ENCODE measurements around the gene ZNF367.

ZNF367 gene

DNA sequence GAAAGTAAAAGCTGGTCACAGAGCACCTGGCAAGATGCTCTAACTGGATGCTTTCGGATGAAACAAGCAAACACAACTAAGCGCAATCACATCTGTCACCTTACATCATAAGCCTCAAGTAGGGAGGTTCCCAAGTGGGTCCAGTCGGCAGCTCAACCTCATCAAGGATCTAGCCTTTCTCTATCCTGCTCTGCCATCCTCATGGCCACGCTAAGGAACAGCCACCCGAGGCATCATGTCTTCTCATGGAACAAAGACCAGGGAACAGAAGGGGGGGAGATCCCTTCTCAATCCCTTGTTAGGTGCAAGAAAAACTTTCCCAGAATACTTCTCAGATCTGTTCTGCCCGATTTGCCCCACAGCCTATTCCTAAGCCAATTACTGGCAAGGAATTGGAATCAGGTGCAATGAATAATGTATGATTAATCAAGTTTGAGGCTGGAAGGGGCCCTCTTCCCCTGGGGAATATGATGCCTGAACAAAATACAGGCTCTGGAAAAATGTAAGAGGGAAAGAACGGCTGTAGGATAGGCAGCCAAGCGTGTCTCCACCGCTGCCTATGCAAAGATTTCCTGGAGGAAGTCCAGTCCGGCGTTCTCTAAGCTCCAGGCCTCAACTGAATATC, 30.5 kb upstream of the ZNF367 start:
- Mint-ChIP-seq H3K4me1 (ENCODE audit: low read depth) (peaks cover 28% of the 10 kb centered on the region), H3K27ac (no peak overlapping the region), H3K27me3 (peaks cover 11% of the 10 kb centered on the region), H3K4me3 (no peak overlapping the region), H3K36me3 (ENCODE audit: low read depth) (no peaks in the 10 kb centered on the region), H3K9me3 (no peaks in the 10 kb centered on the region)

DNA sequence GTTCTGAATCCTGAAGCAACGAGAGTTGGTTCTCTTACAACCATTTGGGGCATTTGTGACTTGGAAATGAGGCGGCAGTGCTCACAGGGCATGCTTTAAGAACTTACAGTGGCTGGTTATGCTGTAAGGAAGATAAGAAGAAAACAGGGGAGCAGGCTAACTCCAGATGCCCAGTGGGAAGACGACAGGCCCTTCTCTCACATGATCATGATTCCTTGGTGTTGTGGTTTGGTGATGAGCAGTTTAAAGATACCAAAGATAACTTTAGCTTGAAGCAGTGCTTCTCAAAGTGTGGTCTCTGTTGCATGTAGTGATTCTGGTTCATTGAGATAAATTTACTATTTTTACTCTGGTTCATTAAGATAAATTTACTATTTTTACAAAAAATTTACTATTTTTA, 29.2 kb upstream of the ZNF367 start:
- H3K9me3 Mint-ChIP-seq = no peaks in the 10 kb centered on the region
- peaks cover 11% of the 10 kb centered on the region for H3K27me3 Mint-ChIP-seq
- H3K27ac Mint-ChIP-seq = no peak overlapping the region
- H3K4me1 Mint-ChIP-seq (ENCODE audit: low read depth) = peaks cover 20% of the 10 kb centered on the region
- no peaks in the 10 kb centered on the region for H3K36me3 Mint-ChIP-seq (ENCODE audit: low read depth)
- no peak overlapping the region for H3K4me3 Mint-ChIP-seq

DNA sequence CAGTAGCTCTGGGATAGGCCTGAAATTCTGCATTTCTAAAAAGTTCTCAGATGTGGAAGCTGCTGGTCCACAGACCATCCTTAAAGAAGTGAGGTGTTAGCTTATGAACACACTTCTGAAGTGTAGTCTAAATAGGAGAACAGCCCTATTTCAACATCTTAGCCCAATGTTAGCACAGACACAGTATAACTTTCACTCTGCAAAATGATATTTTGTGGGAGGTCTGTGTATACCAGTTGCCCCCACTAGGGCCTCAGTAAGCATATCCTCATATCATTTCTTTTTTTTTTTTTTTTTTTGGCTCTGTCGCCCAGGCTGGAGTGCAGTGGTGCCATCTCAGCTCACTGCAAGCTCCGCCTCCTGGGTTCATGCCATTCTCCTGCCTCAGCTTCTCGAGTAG, 24.3 kb upstream of the ZNF367 start:
- H3K27ac Mint-ChIP-seq = no peak overlapping the region
- no peaks in the 10 kb centered on the region for H3K9me3 Mint-ChIP-seq

DNA sequence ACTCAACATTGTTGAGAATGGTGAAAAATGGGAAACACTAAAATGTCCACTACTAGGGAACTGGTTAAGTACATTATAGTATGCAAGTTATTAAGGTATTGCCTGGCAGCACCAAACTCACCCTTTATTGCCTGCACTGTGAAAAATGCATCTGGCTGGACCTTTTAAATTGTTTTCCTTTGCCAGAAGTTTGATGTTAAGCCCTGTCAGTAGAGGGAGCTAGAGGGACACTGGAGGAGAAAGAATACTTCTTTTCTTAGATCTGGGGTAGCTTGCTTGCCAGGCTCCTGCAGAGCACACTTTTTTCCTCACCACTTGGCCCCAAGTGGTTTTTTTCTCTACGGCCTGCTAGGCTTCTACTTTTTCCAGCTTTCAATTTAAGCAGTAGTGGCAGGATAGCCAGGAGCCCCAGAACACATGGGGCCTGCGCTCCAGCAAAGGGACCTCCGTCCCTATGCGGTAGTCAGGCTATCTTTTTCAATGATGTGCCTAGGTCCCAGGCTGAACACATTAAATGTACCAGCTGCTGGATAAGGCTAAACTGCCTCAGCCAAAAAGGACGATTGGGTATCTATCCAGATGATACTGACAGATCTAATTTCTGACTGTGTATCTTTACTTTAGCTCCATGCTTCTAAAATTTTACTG, 23.8 kb upstream of the ZNF367 start:
- no peaks in the 10 kb centered on the region for H3K9me3 Mint-ChIP-seq
- H3K36me3 Mint-ChIP-seq (ENCODE audit: low read depth) = no peaks in the 10 kb centered on the region
- no peak overlapping the region for H3K27ac Mint-ChIP-seq
- no peak overlapping the region for H3K4me3 Mint-ChIP-seq
- H3K27me3 Mint-ChIP-seq = no peaks in the 10 kb centered on the region
- H3K4me1 Mint-ChIP-seq (ENCODE audit: low read depth) = no peaks in the 10 kb centered on the region

More for the DNA sequence above, 24.3 kb upstream of the ZNF367 start:
- no peaks in the 10 kb centered on the region for H3K36me3 Mint-ChIP-seq (ENCODE audit: low read depth)
- peaks cover 3% of the 10 kb centered on the region for H3K4me1 Mint-ChIP-seq (ENCODE audit: low read depth)
- no peak overlapping the region for H3K4me3 Mint-ChIP-seq
- no peaks in the 10 kb centered on the region for H3K27me3 Mint-ChIP-seq

DNA sequence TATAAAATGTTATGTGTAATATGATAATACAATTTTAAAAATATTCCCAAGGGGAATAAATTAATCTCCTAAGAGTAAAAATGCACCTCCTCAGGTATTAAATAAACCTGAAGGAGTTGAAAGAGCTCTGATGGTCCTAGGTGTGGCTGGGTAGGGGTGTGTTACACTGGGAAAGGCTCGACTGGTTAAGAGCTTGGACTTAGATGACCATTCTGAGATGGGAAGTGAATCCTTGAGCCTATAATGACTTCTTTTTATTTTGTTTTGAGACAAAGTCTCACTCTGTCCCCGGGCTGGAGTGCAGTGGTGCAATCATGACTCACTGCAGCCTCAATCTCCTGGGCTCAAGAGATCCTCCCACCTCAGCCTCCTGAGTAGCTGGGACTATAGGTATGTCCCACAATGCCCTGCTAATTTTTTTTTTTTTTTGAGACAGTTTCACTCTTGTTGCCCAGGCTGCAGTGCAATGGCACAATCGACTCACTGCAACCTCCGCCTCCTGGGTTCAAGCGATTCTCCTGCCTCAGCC, 22.6 kb upstream of the ZNF367 start:
- peaks cover 8% of the 10 kb centered on the region for H3K4me1 Mint-ChIP-seq (ENCODE audit: low read depth)
- no peaks in the 10 kb centered on the region for H3K36me3 Mint-ChIP-seq (ENCODE audit: low read depth)
- no peak overlapping the region for H3K4me3 Mint-ChIP-seq
- H3K9me3 Mint-ChIP-seq = no peaks in the 10 kb centered on the region
- H3K27ac Mint-ChIP-seq = no peak overlapping the region
- H3K27me3 Mint-ChIP-seq = no peaks in the 10 kb centered on the region

DNA sequence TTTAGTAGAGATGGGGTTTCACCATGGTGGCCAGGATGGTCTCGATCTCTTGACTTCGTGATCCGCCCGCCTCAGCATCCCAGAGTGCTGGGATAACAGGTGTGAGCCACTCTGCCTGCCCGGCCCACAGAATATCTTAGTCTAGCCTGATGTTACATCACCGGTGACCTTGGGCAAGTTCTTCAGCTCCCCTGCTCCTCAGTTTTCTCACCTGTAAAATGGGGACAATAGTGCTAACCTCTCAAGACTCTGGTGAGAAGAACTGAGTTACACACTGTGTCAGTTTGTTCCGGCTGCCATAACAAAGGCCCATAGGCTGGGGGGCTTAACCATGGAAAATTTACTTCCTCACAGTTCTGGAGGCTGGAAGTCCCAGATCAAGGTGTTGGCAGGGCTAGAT, 19.3 kb upstream of the ZNF367 start:
- H3K27ac Mint-ChIP-seq = no peak overlapping the region
- H3K36me3 Mint-ChIP-seq (ENCODE audit: low read depth) = no peaks in the 10 kb centered on the region
- no peak overlapping the region for H3K4me3 Mint-ChIP-seq
- no peaks in the 10 kb centered on the region for H3K9me3 Mint-ChIP-seq
- H3K4me1 Mint-ChIP-seq (ENCODE audit: low read depth) = peaks cover 8% of the 10 kb centered on the region
- H3K27me3 Mint-ChIP-seq = peaks cover 8% of the 10 kb centered on the region

DNA sequence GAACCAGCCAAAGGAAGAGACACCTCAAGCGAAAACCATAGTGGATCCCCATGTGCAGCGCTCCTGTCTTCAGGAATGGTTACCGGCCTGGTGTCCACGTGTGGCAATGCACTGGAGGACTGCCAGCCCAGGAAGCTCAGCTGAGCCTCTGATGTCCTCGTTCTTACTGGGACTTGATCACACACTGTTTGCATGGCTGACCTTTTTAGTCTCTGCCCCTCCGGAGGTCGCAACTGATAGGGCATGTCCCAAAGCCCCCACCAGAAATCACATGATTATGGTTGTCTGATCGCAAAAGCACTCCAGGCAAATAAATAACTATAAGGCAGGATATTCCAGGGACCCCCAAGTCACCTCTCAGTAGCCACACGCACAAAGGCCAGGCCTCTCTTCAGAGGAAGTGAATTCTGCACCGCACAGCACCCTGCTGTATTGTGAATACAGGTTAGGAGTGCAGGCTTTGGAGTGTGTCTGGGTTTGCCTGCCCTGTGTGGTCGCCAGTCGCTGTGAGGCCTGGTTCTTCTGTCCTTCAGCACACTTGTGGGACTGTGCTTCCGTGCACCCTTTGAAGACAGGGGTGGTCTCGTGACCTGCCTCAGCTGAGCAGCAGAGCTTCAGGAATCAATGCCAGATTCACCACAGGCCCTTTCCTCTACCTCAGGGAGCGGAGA, 18.4 kb upstream of the ZNF367 start:
- Mint-ChIP-seq H3K36me3 (ENCODE audit: low read depth) (no peaks in the 10 kb centered on the region), H3K4me3 (no peak overlapping the region), H3K27me3 (peaks cover 8% of the 10 kb centered on the region), H3K4me1 (ENCODE audit: low read depth) (peaks cover 8% of the 10 kb centered on the region), H3K27ac (no peak overlapping the region), H3K9me3 (no peaks in the 10 kb centered on the region)

DNA sequence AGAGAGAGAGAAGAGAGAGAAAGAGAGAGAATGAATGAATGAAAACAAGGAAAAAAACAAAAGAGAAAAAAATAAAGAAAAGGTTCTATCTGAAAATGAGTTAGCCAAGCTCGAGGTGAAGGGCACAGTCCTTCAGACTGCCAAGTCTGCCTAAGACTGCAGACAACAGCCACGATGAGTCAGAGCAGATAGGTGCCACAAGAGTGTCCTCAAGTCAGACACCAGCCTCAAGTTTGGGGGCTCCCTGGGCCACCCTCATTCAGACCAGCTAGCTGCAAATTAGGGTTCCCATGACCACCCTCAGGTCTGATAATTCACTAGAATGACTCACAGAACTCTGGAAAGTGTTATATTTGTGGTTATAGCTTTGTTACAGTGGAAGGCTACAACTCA, 17.9 kb upstream of the ZNF367 start:
- Mint-ChIP-seq H3K4me1 (ENCODE audit: low read depth) (peaks cover 8% of the 10 kb centered on the region), H3K27me3 (peaks cover 8% of the 10 kb centered on the region), H3K27ac (no peak overlapping the region)

DNA sequence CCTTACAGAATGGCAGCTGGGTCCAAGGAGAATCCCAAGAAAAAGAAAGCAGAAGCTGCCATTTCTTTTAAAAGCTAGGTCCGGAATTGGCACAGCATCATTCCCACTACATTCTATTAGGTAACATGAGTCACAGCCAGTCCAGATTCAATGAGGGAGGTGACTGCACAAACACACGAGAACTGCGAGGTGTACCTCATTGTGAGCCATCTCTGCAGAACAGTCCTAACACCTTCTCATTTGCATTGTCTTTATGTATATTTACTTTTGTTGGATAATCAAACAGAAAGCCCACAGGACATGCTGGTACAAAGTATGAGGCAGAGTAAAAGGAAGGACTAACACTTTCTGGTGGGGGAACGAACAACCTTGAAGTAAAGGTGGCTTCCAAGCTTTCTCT, 17.2 kb upstream of the ZNF367 start:
- no peaks in the 10 kb centered on the region for H3K9me3 Mint-ChIP-seq
- peaks cover 8% of the 10 kb centered on the region for H3K27me3 Mint-ChIP-seq
- H3K4me3 Mint-ChIP-seq = no peak overlapping the region
- H3K36me3 Mint-ChIP-seq (ENCODE audit: low read depth) = no peaks in the 10 kb centered on the region
- H3K4me1 Mint-ChIP-seq (ENCODE audit: low read depth) = peaks cover 8% of the 10 kb centered on the region
- no peak overlapping the region for H3K27ac Mint-ChIP-seq

More for the DNA sequence above, 17.9 kb upstream of the ZNF367 start:
- Mint-ChIP-seq H3K4me3 (no peak overlapping the region), H3K36me3 (ENCODE audit: low read depth) (no peaks in the 10 kb centered on the region), H3K9me3 (no peaks in the 10 kb centered on the region)

DNA sequence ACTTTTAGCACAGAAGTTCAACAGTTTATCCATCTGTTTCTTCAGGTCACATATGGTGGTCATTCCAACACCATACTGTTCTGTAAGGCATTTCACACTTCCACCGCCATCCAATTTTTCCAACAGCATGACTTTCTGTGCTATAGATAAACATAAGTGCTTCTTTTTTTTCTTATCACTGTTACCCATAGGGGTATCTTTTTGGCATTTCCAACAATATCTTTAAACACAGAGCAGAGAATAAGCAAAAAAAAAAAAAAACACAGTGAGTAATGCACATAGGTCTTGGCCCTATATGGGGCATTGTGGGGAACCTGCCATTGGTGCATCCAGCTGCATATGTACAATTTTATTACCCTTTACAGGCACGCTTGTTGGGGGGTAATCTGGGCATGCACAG, 12.2 kb upstream of the ZNF367 start:
- Mint-ChIP-seq H3K4me1 (ENCODE audit: low read depth) (peaks cover 7% of the 10 kb centered on the region), H3K36me3 (ENCODE audit: low read depth) (no peaks in the 10 kb centered on the region), H3K27me3 (peaks cover 8% of the 10 kb centered on the region), H3K27ac (no peak overlapping the region), H3K9me3 (no peaks in the 10 kb centered on the region), H3K4me3 (no peak overlapping the region)

DNA sequence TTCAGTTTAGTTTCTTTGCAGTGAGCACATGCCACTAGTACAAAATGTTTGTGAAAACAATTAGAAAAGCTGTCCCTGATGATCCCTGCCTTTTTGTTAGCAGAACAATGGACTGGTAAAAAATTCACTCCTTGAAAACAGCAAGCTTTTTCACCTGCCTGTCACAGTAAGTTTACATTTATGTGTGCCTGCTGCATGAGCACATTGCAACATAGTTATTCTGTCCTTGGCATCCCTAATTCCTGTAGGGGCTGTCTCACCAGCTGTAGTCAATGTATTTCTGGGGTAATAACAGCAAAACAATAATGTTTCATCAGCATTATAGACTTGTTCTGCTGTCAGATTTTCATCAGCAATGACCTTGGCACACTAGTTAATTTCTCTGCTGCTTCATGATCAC, 11.6 kb upstream of the ZNF367 start:
- H3K4me1 Mint-ChIP-seq (ENCODE audit: low read depth) = peaks cover 9% of the 10 kb centered on the region
- H3K27me3 Mint-ChIP-seq = peaks cover 8% of the 10 kb centered on the region
- no peaks in the 10 kb centered on the region for H3K36me3 Mint-ChIP-seq (ENCODE audit: low read depth)
- H3K27ac Mint-ChIP-seq = no peak overlapping the region
- no peak overlapping the region for H3K4me3 Mint-ChIP-seq
- no peaks in the 10 kb centered on the region for H3K9me3 Mint-ChIP-seq

DNA sequence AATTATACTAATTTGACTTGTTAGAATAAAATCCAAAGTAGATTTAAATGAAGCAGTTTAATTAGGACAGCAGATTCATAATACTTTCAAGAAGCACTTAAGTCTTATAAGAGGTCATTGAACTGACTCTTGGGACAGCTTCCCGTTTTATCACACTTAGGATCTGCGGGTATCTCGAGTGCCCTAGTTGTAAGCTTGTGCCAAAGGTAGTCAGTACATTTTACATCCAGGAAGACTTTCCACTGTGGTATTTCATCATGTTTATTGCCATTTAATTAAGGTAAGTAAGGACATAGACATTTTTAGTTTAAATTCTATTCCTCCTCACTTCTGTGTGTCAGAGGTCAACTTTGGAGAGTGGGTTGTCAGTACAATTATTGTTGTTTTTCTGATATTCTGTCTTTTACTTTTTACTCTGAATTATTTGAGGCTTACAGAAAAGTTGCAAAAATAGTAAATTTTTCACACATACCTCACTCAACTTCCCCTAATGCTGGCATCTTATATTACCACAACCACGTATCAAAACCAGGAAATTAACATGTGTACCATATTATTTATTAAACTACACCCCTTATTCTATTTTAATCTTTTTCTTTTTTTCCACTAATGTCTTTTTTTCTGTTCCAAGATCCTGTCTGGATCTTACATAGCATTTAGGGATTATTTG, 7.5 kb upstream of the ZNF367 start:
- Mint-ChIP-seq H3K4me1 (ENCODE audit: low read depth) (peaks cover 16% of the 10 kb centered on the region), H3K9me3 (no peaks in the 10 kb centered on the region), H3K36me3 (ENCODE audit: low read depth) (no peaks in the 10 kb centered on the region), H3K27ac (no peak overlapping the region), H3K4me3 (no peak overlapping the region), H3K27me3 (no peaks in the 10 kb centered on the region)

DNA sequence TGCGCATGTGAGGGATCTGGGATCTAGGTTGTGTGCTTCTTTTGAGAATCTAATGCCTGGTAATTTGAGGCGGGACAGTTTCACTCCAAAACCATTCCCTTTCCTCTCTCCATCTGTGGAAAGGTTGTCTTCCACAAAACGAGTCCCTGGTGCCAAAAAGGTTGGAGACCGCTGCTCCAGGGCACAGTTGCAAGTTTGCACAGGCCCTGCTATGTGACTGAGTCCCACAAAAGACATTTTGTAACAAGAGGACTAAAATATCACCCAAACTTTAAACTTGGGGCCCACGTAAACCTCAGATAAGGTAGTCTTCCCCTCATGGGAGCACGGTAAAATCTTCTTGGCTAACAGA, 5.8 kb upstream of the ZNF367 start:
- Mint-ChIP-seq H3K27me3 (no peaks in the 10 kb centered on the region), H3K9me3 (no peaks in the 10 kb centered on the region), H3K27ac (no peak overlapping the region), H3K4me3 (no peak overlapping the region), H3K4me1 (ENCODE audit: low read depth) (peaks cover 31% of the 10 kb centered on the region), H3K36me3 (ENCODE audit: low read depth) (no peaks in the 10 kb centered on the region)

DNA sequence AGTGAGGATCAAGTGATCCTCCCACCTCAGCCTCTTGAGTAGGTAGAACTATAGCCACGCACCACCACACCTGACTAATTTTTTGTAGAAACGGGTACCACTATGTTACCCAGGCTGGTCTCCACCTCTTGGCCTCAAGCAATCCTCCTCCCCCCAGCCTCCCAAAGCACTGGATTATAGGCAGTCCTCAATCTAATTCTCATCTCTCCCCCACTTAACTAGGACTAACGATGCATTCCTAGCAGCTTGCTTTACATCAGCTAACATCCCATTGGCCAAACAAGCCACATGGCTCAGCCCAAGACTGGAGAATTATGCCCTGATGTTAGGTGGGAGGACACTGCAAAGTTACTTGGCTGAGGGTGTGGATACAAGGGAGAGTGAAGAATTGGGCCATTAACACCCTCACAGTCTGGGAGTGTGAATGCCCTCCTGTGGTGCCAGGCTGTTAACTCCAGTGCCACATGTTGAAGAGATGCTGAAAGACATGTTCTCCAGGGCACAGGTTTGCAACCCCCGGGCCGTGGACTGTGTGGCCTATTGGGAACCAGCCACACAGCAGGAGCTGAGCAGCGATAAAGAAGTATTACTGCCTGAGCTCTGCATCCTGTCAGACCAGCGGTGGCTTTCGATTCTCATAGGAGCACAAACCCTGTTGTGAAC, 5.3 kb upstream of the ZNF367 start:
- no peak overlapping the region for H3K27ac Mint-ChIP-seq
- no peaks in the 10 kb centered on the region for H3K36me3 Mint-ChIP-seq (ENCODE audit: low read depth)
- peaks cover 31% of the 10 kb centered on the region for H3K4me1 Mint-ChIP-seq (ENCODE audit: low read depth)
- no peaks in the 10 kb centered on the region for H3K27me3 Mint-ChIP-seq
- no peak overlapping the region for H3K4me3 Mint-ChIP-seq
- no peaks in the 10 kb centered on the region for H3K9me3 Mint-ChIP-seq
